Measurements from ENCODE around the gene FKTN.

The FKTN gene

DNA sequence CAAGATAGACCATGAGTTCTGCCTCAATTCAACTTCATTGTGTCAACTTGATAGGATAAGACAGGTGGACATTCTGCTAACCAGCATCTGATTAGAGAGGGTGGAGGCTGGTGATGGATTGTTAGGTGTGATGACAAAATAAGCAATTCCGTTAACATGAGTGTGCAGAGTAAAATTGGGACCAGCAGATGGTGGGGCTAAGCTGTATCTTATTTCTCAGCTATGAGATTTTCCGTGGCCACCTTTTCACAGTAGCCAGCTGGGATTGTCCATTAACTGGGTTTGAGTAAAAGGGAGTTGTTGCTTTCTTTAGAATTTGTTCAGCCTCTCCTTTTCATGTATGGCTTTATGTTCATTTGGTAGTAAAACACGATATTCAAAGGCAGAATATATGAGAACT, 75.5 kb downstream of the FKTN start:
- no peak for DNase-seq

DNA sequence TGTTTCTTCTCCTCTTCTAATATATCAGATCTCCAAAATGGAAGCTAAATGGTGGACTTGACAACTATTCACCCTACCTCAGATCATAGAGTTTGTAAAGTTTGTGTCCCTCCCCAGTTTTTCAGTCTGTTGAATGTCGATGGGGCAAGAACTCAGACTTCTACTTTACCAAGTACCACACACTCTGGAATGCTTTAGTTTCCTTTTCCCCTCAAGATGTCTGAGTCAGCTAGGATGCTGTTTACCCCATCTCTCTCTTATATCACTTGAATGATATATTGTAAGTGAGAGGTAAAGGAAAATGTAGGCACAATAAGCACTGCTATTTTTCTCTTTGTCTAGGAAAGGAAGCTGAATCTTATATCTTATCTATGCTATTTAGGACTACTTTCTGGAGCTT, 78.4 kb downstream of the FKTN start:
- DNase-seq, result no peak

DNA sequence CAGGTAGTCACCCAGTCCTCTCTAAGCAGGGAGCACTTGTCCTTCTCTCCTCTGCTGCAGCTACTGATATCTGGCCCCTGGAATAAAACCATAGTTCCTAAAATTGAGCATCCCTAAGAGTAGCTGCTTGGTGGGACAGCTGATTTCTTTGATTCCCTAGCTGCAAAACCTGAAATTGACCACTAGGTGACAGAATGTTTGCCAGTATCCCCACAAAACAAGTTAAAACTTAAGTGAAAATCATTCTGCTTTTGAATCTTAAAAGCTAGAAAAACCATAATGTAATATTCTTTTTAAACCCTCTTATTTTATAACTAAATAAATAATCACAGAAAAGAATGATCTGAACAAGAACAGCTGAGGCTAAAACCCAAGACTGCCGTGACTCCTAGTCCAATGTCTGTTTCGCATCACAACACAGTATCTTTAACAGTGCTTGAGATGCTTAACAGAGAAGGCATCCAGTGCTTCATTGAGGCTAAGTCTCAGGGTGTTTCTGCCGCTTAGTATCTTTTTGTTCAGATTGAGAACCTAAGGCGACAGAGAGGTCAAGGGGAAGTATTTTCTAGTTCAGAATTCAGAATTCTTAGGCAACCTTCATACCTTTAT, 80.0 kb downstream of the FKTN start:
- DNase-seq, result no peak

DNA sequence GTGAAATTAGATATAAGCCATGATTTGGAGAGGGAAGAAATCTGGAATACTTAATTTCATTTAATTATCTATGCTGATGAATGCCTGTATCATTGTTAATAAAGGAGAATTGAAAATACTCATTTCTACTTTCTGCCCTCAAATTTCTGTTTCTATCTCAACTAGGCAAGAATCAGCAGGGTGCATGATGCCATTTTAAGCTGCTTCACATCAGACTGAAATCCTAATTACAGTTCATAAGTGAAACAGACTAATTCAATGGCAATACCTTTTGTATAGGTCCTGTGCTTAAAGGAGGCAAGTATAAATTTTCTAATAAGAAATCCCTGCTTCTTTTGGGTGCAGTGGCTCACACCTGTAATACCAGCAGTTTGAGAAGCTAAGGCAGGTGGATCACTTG, 82.0 kb downstream of the FKTN start:
- DNase-seq, result no peak

DNA sequence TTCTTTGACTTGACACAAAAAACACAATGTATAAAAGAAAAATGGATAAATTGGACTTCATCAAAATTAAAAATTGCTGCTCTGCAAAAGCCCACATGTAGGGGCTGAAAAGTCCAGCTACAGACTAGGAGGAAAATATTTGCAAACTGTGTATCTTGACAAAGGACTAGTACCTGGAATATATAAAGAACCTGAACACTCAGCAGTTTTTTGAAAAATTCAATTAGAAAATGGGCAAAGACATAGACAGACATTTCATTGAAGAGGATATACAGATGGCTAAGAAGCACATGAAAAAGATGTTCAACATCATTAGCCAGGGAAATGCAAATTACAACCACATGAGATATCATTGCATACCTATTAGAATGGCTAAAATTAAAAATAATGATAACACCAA, 85.9 kb downstream of the FKTN start:
- DNase-seq, result no peak

DNA sequence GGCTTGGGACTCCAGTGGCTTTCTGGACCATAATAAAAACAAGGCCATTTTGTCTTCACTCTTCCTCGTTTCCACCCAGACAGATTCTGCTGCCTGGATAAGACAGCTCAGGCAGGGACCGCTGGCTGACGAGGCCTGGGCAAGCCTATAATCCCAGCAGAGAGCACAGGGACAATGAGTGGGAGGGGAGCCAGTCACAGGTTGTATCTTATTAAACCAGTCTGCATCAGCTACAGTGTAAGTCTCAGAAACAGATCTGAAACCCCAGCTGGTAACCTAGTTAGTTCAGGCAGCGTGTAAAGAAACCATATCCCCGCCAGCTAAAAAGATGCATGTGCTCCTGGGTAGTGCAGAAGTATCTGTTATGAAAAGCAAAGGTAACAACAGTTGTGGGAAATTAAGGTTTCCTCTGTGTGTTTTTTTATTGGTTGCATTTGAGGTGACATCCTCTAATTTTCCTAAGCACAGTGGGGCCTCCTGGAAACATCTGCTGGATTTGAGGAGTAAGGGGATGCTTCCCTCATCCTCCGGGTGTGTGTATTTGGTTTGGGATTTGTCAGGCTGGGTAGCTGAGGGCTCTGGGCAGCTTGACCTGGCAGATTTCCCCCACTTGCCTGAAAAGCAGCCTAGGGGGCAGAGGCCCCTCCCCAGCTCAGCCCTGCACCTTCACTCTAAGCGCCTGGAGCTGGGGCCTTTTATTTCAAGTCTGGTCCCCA, 89.1 kb downstream of the FKTN start:
- no peak for DNase-seq

DNA sequence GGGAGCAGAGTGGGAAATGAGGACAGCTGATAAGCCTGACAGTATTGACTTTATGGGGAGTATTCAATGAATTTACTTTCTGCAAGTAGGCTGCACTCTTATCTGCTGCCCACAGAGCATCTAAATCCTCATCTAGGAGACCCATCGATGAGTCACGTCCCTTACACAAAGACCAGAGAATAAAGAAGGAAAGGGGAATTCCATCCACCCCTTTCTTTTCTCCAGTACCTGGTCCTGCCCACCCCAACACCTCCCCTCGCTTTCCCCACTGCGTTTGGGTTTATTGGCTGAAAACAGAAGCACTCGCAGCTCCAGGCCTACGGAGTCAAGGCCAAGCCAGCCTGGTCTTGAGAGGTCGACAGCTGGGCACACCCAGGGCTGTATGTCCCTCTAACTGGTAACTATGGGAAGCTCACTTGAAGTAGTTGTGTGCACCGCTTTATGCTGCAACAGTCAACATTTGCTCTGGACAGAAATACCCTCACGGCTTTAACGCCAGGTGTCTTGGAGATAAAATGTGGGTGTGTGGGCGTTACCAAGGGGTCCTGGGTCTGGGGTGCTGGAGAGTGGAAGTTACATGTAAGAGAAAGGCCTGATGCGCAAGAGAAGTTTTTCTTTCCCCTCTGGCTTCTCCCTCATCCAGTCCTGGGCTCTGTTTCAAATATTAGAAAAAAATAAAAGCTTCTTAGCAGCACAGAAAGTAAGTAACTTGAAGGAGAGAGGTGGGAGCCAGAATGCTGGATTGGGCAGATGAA, 89.8 kb downstream of the FKTN start:
- no peak for DNase-seq

DNA sequence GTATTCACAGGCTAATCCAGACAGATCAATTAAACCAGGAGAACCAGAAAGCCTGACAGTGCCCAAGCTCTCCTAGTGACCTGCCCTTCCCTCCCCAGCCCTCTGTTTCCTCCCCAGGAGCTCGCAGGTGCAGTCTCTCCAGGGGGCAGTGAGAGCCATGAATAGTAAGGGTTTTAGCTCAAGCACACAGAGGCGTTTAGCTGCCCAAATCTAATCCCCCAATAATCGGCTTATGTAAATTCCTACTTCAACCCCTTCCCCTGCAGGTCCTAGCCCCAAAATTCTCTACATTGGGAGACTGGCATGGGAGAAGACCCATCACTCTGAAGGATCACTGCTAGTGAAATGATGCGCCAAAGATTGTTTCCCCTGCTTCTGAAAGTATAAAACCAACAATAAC, 93.9 kb downstream of the FKTN start:
- no peak for DNase-seq

DNA sequence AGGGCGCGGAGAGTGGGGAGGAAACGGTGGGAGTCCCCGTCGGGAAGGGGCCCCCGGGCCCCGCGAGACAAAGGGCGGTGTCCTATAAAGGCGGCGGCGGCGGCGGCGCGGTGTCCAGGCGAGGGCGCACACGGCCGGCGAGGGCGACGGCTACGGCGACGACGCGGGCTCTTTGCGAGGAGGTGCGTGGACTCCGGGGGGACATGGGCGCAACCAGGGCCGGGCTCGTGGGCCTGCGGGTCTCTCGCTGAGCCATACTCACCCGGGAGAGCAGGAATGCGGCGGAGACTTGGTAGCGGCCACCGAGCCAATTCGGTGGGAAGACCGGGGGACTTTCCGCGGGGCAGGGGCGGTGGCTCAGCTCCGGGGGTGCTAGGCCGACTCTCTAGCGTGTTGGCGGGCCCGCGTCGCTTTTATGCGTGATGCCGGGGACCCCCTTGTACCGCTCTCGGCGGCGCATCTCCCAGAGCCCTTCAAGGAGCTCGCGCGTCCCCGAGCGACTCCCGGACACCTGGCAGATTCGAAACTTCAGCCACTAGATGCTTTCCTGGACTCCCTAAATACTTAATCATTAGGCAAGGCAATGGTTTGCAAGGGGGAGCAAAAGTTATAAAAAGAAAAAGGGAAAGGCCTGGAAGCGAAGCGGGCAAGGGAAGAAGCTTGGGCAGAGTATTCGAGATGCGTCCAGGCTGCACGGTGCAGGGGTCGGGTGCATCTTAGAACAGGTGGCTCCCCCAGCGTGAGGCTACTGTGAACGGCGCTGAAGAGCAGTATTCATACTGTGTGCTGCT, 98.4 kb downstream of the FKTN start:
- DNase-seq, result no peak

DNA sequence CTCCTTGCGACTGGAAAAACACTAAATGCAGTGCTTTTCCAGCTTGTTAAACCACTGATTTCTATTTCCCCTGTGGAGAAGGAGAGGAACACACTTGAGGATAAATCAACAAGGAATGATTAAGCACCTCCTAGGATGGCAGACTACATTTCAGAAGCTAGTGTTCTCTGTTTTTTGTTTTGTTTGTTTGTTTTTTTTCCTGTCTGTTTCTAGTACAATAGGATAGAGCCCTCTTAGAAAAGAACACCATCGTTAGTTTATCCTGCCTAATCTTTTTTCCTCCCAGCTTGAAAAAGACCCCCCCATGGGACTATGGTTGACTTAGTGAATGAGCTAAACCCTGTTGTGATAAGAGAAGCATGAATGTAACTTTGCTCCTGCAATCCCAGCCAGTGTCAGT, 100.4 kb downstream of the FKTN start:
- DNase-seq, result no peak

DNA sequence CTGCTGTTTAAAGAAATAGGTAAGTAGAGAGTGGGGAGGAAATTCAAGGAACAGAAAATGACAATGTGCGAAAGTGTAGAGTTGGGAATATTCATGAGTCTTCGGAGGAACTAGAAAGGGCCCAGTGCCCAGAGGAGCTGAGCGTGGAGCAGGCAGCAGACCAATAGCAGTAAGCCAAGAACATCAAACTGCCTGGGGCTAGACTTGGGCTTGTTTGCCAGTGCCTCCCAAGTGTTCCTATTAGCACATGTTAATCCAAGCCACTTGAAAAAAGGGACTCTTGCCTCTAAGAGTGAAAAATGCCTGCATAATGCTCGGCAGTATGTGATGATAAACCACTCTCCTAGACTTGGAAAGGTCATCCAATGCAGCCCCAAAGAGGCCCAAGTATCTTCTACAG, 103.1 kb downstream of the FKTN start:
- no peak for DNase-seq

DNA sequence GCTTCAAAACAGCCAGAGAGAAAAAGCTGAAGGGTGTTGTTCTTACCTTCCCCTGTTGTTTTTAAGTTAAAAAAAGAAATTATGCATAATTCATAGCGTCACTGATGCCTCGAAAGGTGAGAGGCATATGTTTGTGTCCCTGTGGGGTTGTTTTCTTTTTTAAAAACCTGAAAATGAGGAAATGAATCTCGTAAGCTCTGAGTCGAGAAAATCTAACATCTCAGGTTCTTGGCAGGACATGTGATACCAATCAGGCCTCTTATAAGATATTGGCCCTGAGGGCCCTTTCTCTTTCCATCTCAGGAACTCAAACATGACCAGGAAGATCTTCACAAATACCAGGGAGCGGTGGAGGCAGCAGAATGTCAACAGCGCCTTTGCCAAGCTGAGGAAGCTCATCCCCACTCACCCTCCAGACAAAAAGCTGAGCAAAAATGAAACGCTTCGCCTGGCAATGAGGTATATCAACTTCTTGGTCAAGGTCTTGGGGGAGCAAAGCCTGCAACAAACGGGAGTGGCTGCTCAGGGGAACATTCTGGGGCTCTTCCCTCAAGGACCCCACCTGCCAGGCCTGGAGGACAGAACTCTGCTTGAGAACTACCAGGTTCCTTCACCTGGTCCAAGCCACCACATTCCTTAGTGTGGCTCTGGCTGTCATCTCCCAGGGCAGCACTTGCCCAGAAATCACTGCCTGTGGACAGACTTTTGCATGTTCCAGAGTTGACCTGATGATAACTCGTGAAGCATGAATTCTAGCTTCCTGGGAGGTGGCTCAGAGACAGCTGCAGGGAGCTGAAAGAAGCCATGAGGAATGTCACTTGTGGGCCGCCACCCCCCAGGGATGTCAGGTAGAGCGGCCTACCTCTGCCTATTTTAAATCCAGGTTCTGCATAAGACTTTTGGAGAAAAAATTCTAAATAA, 104.5 kb downstream of the FKTN start, which contains the start of gene TAL2:
TAL2 (plus strand) TSS at position 274 of the 921 bp plus-strand sequence; CDS start at position 314, 40 bp downstream.
- no peak for DNase-seq

DNA sequence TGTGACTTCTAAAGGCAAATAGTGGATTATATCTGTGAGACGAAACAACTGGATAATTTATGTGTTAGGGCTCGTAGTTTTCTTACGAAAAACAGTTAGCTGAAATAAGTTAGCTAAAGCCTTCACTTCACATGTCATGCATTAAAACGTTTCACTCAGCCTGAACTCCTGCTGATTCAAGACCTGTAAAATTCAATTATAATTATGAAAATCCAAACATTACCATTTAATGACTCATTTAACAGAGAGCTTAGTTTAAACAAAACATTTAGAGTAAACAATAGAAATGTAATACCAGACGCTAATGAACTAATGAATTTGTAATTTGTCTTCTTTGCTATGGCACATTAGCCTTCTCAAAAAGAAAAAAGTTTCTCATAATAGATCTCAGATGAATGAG, 106.0 kb downstream of the FKTN start:
- DNase-seq, result no peak

DNA sequence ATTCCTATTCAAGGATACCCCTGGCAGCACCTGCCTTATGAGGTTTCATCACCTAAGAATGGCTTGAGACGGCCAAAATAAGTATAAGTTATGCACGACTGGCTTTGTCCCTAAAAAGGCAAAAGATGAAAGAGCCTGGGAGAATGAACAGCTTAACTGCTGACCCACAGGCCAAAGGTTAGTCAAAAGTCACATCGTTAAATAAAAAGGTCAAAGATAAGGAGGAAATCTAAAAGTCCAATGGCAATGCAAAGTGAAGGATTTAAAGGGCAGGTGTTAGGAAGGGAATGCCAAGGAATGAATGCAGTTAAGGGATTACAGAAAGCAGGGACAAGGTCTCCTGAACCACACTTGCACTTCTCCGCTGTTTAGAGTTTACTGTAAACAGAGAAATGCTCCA, 109.9 kb downstream of the FKTN start:
- no peak for DNase-seq

DNA sequence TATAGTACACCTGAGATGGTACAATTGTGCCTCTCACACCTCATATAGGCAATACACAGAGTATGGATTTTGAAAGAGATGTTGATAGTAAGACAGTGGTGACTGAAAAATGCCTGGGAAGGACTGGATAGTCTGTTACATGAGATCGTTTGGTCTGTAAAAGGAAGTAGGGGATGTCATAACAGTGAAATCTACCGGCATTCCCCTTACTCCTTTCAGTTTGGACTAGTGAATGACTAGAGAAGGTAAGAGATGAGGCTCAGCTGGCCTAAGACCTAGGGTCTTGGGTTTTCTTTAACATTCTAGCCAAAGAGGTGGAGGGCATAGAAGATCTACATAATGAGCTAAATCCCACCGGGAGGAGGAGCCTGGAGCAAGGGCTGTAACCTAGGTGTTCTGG, 112.4 kb downstream of the FKTN start:
- no peak for DNase-seq

DNA sequence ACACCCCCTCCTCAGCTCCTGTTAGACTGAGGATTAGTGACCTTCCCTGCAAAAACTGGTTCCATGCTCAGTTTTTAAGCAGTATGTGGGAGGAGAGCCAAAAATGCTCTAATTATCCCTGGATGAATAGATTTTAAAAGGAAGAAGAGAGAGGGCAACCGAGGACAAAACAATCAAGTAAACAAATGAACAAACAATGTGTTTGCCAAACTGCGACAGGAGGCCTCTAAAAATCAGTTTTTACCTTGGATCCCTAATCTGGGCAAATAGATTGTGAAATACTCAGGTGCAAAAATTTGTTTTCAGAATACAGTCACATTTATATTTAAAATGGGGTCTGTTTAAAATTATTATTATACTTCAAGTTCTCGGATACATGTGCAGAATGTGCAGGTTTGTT, 112.8 kb downstream of the FKTN start:
- DNase-seq, result no peak

DNA sequence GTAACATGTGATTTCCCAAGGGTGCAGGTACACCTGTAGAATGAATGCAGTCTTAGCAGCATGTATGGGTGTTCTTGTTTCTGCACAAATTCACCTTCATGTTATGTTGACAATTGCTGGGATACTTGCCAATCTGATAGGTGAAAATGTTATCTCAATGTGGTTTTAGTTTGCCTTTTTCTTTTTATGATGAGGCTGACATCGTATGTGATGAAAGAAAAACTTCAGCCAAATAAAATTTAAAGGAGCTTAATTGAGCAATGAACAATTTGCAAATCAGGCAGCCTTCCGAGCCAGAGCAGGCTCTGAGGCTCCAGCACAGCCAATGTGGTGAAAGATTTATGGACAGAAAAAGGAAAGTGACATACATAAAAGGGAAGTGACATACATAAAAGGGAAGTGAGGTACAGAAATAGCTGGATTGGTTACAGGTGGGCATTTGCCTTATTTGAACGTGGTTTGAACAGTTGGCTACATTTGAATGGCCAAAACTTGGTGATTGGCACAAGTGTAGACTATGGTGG, 114.8 kb downstream of the FKTN start:
- DNase-seq, result no peak

DNA sequence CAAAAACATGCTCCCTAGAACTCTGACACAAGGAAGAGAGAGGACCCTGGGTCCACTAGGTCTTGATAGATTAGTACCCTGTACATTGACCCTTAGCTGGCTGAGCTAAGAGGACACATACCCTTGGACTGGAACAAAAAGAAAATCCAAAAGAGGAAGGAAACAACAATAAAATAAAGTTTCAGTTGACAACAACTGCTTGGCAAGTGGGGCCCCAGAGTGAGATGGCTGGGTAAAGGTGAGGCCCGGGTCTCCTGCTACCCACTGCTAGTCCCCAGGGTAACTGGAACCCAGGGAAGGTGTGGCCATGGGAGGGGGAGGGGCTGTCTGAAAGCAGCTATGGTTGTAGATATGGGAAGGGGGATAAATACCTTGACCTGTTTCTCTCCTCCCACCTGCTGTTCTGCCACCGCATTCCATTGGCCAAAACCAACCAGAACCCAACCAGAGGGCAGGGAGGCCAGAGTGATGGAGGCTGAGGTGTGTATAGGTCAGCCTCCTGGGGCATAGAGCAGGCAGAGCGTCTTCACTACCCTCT, 116.0 kb downstream of the FKTN start:
- no peak for DNase-seq

DNA sequence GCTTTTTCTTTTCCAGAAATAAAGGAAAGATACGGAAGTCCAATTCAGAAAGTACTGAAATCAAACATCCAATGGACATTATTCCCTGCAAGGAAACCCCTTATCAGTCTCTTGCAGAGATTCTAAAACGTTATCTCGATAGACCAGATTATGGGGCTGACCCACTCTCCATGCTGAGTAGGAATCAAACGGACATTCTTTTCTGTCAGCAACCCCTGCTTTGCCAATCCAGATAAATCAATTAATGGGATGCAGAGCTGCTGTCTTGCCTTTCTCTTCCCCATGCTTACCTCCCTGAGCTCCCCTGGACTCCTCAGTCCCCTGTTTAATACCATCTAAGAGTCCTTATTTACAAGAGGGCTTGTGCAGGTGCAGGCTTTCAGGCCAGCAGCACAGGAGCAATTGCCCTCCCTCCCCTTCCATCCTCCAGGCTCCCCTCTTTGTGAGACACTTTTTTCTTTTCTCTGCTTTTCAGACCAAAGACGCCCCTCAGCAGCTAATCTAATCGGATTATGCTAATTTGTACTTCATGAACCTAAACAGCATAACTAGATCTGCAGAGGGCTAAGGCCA, 118.5 kb downstream of the FKTN start:
- no peak for DNase-seq

DNA sequence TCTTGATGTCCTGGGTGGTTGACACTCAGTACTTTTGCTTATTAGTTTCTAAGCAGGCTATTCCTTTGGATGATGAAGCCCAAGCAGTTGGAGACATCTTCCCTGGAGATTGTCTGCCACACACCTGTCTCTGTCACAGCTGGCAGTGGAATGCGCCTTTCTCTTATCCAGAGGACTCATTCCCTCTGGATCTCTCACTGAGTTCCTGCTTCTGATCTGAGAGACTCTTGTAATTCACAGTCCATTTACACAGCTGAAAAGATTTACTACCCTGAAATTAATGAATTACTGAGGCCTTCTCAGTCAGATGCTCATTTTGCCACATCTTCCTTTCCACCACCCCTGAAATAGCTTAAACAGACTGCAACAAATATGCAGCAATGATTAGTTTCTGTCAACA, 120.2 kb downstream of the FKTN start:
- no peak for DNase-seq

DNA sequence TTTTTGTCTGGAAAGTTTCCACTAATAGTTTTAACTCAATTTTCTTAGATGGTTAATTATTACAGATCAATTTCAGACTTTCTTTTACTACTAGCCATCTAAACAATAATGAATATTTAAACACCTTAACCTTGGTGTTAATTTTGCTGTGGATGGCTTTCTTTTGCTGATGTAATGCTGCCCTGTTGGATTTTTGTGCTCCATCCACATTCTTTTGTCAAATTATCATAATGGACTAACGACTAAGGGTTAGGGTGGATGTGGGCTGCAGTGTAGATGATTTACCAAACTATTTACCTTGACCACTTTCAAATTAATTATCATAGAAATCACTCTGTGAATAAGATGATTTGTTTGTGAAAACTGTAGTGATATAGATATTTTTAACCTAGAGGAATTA, 120.8 kb downstream of the FKTN start:
- no peak for DNase-seq
